Natural killer cell (primary cell): ENCODE measurements around the gene SARS2. TPM values are rescaled to one million over a fixed set of nuclear protein-coding genes. Genes with fewer than 3 reads are reported as not detected.
A peak's percentile ranks its signal among the peaks of the same experiment; 100 is the strongest.

ENCODE experiments used
- ATAC-seq, 3 donors: fragments of 150-1000 bp in 2 of 3; fragments of 200-7000 bp in 1 of 3; cut with Tn5 transposase; 1 replicate in 1 of 3; 2 replicates in 2 of 3; pipeline ENCODE4 v1.10.0; 2021; ENCODE audit warnings: mild to moderate bottlenecking in 2 of 3, moderate library complexity in 2 of 3
- DNase-seq, 2 donors: peaks; one replicate each; pipeline versions ENCODE4 v3.0.0 to v3.0.0-alpha.2; 2013 to 2021; ENCODE audit warnings: mixed read lengths in 1 of 2
- H3K27ac ChIP-seq: one replicate; pipeline ENCODE4 v1.5.1; 2013; ENCODE audit warnings: mild to moderate bottlenecking, low read length
- H3K27me3 ChIP-seq: one replicate; pipeline ENCODE4 v1.6.1; 2013; ENCODE audit warnings: low read length; ENCODE audit not compliant: control insufficient read depth, insufficient read depth
- H3K36me3 ChIP-seq: one replicate; pipeline ENCODE4 v1.6.1; 2013; ENCODE audit warnings: low read length; ENCODE audit not compliant: control insufficient read depth, insufficient read depth
- H3K4me1 ChIP-seq: one replicate; pipeline ENCODE4 v1.6.1; 2013; ENCODE audit warnings: low read length; ENCODE audit not compliant: control insufficient read depth, insufficient read depth
- H3K4me3 ChIP-seq: one replicate; pipeline ENCODE4 v1.5.1; 2013; ENCODE audit warnings: low read length
- H3K9me3 ChIP-seq: one replicate; pipeline ENCODE4 v1.6.1; 2013; ENCODE audit warnings: low read length; ENCODE audit not compliant: control insufficient read depth, insufficient read depth
- H3K27ac Mint-ChIP-seq, 2 donors: one replicate each; pipeline ENCODE4 v1.8.0; 2022; ENCODE audit warnings: mild to moderate bottlenecking in 2 of 2, mixed read lengths in 2 of 2, moderate library complexity in 1 of 2
- H3K27me3 Mint-ChIP-seq, 2 donors: one replicate each; pipeline ENCODE4 v1.8.0; 2022; ENCODE audit warnings: low read depth in 2 of 2, mixed read lengths in 2 of 2
- H3K36me3 Mint-ChIP-seq: one replicate; pipeline ENCODE4 v1.8.0; 2022; ENCODE audit warnings: mixed read lengths
- H3K4me1 Mint-ChIP-seq, 2 donors: one replicate each; pipeline ENCODE4 v1.8.0; 2022; ENCODE audit warnings: mixed read lengths in 2 of 2
- H3K4me3 Mint-ChIP-seq: one replicate; pipeline ENCODE4 v1.8.0; 2022; ENCODE audit warnings: mild to moderate bottlenecking, moderate library complexity, mixed read lengths
- H3K9me3 Mint-ChIP-seq, 2 donors: one replicate each; pipeline ENCODE4 v1.8.0; 2022; ENCODE audit warnings: mixed read lengths in 2 of 2
- WGBS: methylation state at CpG from one replicate; pipeline ENCODE4 v1.1.7; 2013; ENCODE audit warnings: missing lambda C conversion rate; ENCODE audit not compliant: insufficient coverage; 5-methylcytosine and 5-hydroxymethylcytosine counted together
- intact Hi-C: fragments of 100-400 bp; cut with micrococcal nuclease; formaldehyde crosslinking; loops from one replicate; pipeline ENCODE4 v1.14.2; 2022
- total RNA-seq, 4 donors: library from RNA; stranded (reverse); fragments of 120-200 nt in 1 of 4; gene quantifications; one replicate each; pipeline versions ENCODE4 v1.2.3 to v1.2.4, GENCODE V29; 2013 to 2022
- TF ChIP-seq, protein P1 (sequence below): fragments of 200-600 bp; IDR thresholded peaks from one replicate; pipeline ENCODE4 v1.8.0; 2022; ENCODE audit warnings: antibody characterized with exemption

Gene SARS2
- total RNA-seq, 3 donors from 2014 or later (not counting 1 experiment from before 2014, with no cell fraction given): 25.4 to 53.0 (median 38.9) TPM

DNA sequence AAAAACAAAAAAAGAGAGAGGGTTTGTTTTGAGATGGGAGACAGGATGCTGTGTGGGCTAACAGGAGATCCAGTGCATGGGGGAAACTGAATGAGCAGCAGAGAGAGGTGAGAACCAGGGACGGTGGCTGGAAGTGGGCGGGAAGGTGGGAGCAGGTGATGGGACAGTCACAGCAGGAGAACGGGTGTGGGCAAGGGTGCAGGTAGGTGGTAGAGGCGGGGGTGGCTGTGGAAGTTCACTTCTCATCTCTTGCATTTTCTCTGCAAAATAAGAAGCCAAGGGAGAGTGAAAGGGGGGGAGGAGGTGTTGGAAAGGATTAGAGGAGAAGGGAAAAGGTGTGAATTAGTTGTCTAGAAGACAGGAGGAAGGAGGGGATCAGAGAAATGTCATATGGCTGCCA lies 23.1 kb upstream of the SARS2 start:
- H3K4me3 Mint-ChIP-seq: no peak overlapping the region
- no peaks in the 10 kb centered on the region for H3K9me3 Mint-ChIP-seq
- WGBS: 75% methylated on average over 4 of the region's 4 CpGs
- no peaks in the 10 kb centered on the region for H3K36me3 Mint-ChIP-seq
- H3K36me3 ChIP-seq: no peaks in the 10 kb centered on the region
- peaks cover 18% of the 10 kb centered on the region for H3K4me1 ChIP-seq
- no peak overlapping the region for H3K27ac ChIP-seq
- intact Hi-C loops: no loop called here
- H3K27me3 ChIP-seq: peaks cover 2% of the 10 kb centered on the region
- H3K4me3 ChIP-seq: no peak overlapping the region
- H3K27ac Mint-ChIP-seq: no peak overlapping the region
- TF ChIP-seq, protein P1, sequence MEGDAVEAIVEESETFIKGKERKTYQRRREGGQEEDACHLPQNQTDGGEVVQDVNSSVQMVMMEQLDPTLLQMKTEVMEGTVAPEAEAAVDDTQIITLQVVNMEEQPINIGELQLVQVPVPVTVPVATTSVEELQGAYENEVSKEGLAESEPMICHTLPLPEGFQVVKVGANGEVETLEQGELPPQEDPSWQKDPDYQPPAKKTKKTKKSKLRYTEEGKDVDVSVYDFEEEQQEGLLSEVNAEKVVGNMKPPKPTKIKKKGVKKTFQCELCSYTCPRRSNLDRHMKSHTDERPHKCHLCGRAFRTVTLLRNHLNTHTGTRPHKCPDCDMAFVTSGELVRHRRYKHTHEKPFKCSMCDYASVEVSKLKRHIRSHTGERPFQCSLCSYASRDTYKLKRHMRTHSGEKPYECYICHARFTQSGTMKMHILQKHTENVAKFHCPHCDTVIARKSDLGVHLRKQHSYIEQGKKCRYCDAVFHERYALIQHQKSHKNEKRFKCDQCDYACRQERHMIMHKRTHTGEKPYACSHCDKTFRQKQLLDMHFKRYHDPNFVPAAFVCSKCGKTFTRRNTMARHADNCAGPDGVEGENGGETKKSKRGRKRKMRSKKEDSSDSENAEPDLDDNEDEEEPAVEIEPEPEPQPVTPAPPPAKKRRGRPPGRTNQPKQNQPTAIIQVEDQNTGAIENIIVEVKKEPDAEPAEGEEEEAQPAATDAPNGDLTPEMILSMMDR: no peak
- peaks cover 8 to 13% of the 10 kb centered on the region in 2 donors for H3K27me3 Mint-ChIP-seq
- no peak for DNase-seq
- H3K9me3 ChIP-seq: no peaks in the 10 kb centered on the region
- ATAC-seq: no peak
- H3K4me1 Mint-ChIP-seq: peaks cover 6 to 20% of the 10 kb centered on the region in 2 donors

DNA sequence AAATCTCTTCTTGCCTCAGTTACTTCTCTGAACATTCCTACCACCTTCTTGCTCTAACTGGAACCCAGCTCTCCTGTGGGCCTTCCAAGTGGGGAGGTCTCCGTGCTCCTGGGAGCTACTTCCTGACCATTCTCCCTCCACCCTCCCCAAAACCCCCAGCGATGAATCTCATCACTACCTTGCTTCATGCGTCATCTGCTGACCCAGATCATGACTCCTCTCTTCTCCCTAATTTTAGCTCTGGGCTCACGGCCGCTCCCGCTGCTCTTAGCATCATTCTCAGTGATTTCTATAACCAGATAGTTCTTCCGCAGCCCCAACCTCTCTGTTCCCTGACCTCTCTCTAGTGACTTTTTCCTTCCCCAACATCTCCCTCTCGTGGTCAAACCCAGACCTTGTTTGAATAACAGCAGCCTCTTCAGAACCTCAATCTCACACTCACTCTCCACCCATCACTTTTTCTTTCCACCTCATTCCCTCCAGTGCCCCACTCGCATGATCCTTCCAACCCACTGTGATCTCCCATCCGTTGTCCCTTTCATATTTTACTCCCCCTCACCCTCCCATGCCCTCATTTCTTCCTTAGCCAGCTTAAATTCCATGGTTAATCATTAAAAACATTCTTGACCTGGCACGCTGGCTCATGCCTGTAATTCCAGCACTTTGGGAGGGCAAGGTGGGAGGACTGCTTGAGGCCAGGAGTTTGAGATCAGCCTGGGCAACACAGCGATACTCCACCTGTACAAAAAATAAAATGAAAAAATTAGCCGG lies 22.0 kb upstream of the SARS2 start:
- intact Hi-C loops: loop anchor here (1.0 kb wide), 1 partner anchor 408 kb away; no protein-coding TSS in a partner anchor
- Histone ChIP-seq H3K4me3 (no peak overlapping the region), H3K4me1 (peaks cover 18% of the 10 kb centered on the region), H3K36me3 (no peaks in the 10 kb centered on the region), H3K27me3 (peaks cover 2% of the 10 kb centered on the region), H3K9me3 (no peaks in the 10 kb centered on the region), H3K27ac (no peak overlapping the region)
- Mint-ChIP-seq H3K27ac (peak overlapping the region in 1 of 2 donors; percentile 18), H3K4me1 (peaks cover 6 to 20% of the 10 kb centered on the region in 2 donors), H3K27me3 (peaks cover 8 to 13% of the 10 kb centered on the region in 2 donors), H3K36me3 (no peaks in the 10 kb centered on the region), H3K4me3 (peak overlapping the region; percentile 6), H3K9me3 (no peaks in the 10 kb centered on the region)
- DNase-seq (peak in 1 of 2 donors; percentile 66), ATAC-seq (peak; percentile 37 to 40 (median 39))
- TF ChIP-seq, protein P1: peak; percentile 52
- WGBS: 60% methylated on average over 13 of the region's 13 CpGs

DNA sequence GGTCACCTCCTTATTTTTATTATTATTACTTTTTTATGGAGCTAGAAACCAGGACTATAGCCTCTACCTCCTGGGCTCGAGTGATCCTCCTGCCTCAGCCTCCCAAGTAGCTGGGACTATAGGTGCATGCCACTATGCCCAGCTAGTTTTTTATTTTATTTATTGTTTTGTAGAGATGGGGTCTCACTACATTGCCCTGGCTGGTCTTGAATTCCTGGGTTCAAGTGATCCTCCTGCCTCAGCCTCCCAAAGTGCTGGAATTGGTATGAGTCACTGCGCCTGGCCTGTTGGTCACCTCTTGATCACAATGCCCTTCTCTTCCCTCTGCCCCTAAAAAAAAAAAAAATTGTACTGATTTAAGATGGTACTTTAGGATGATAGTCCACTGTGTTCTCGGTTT lies 20.6 kb upstream of the SARS2 start:
- H3K36me3 Mint-ChIP-seq: no peaks in the 10 kb centered on the region
- H3K4me1 Mint-ChIP-seq: peaks cover 6 to 20% of the 10 kb centered on the region in 2 donors
- Histone ChIP-seq H3K4me1 (peaks cover 18% of the 10 kb centered on the region), H3K27me3 (peaks cover 2% of the 10 kb centered on the region), H3K4me3 (no peak overlapping the region), H3K27ac (no peak overlapping the region), H3K36me3 (no peaks in the 10 kb centered on the region), H3K9me3 (no peaks in the 10 kb centered on the region)
- TF ChIP-seq, protein P1: no peak
- H3K27me3 Mint-ChIP-seq: peaks cover 8 to 13% of the 10 kb centered on the region in 2 donors
- intact Hi-C loops: no loop called here
- DNase-seq: no peak
- no peaks in the 10 kb centered on the region for H3K9me3 Mint-ChIP-seq
- no peak for ATAC-seq
- no peak overlapping the region for H3K4me3 Mint-ChIP-seq
- 74% methylated on average over 3 of the region's 3 CpGs for WGBS
- H3K27ac Mint-ChIP-seq: no peak overlapping the region
